Stimulated activated CD8-positive, alpha-beta memory T cell treated with anti-CD3 and anti-CD28 coated beads, Interleukin-4, amount 100 ng/mL, for 48 hours (primary cell): ENCODE measurements around the gene MXRA7.
"Not testable (repeated sequence)": the region's sequence is repeated elsewhere in the genome, so short reads cannot be mapped to it uniquely, and the experiment has no call there.

ENCODE experiments used
- DNase-seq: peaks from one replicate; pipeline ENCODE4 v3.0.0-alpha.2; 2020

Gene MXRA7

DNA sequence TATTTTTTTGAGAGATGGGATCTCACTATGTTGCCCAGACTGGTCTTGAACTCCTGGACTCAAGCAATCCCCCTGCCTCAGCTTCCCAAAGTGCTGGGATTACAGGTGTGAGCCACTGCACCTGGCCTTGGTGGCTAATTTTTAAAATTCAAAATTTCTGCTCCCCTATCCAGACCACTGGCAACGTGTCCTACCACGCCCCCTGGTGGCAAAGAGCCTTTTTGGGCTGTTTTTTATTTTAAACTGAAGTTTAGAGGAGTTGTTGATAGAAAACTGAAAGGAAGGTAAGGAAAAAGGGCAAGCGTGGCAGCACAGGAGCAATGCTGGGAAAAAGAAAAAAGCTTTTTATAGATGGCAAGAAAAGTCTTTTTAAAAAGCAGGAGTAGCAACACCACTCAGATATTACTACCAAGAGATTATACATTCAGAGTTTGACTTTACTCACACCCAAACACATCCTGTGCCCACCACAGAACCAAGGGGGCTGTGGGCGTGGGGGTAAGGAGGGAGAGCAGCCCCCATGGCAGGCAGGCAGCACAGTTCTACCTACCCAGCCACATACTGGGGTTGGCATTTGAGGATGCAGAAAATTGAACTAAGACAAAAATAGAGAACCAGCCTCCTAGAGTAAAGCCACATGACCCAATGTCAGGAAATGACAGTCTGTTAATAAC lies 4.2 kb upstream of the MXRA7 start:
- peak; percentile 93 for DNase-seq

DNA sequence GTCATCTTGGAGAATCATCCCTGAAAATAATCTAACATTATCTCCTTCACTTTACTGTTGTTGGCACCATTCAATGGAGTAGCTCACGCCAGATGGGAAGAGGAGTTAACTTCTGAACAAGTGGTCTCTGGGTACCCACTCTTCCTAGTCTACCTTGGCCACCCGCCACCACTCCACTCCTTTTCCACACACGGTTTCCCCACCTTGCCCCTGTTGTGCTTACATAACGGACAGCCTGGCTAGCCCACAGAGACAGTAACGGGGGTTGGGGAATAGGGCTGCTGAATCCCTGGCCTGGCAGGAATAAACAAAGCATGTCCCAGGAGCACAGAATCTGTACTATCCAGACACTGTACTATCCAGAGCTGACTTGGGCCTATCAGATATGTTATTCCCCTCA lies 3.6 kb upstream of the MXRA7 start:
- DNase-seq, result no peak

DNA sequence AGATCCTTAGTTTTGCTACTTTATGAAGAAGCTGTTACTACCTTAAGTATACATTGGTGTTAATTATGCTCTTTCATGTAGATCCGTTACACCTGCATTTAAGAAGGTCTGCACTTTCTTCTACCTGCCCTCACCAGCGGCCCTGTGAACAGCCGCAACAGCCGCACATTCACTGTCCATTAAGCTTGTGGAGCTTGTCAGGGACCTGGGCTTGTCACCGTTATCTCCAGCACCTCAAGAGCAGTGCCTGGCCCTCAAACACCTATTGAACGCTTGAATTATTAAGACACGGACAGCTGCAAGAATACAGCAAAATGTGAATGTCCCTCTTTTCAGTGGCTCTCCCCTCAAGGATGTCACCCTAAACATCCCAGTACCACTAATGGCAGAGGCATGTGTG lies 3.0 kb upstream of the MXRA7 start:
- DNase-seq, result no peak

DNA sequence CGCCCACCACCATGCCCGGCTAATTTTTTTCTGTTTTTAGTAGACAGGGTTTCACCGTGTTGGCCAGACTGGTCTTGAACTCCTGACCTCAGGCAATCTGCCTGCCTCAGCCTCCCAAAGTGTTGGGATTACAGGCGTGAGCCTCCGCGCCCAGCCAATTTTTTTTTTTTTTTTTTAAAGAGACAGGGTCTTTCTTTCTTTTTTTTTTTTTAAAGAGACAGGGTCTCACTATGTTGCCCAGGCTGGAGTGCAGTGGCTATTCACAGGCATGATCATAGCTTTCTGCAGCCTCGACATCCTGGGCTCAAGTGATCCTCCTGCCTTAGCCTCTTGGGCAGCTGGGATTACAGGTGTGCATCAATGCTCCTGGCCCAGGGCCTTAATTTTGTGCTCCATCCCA lies 1.6 kb upstream of the MXRA7 start:
- not testable (repeated sequence) for DNase-seq

DNA sequence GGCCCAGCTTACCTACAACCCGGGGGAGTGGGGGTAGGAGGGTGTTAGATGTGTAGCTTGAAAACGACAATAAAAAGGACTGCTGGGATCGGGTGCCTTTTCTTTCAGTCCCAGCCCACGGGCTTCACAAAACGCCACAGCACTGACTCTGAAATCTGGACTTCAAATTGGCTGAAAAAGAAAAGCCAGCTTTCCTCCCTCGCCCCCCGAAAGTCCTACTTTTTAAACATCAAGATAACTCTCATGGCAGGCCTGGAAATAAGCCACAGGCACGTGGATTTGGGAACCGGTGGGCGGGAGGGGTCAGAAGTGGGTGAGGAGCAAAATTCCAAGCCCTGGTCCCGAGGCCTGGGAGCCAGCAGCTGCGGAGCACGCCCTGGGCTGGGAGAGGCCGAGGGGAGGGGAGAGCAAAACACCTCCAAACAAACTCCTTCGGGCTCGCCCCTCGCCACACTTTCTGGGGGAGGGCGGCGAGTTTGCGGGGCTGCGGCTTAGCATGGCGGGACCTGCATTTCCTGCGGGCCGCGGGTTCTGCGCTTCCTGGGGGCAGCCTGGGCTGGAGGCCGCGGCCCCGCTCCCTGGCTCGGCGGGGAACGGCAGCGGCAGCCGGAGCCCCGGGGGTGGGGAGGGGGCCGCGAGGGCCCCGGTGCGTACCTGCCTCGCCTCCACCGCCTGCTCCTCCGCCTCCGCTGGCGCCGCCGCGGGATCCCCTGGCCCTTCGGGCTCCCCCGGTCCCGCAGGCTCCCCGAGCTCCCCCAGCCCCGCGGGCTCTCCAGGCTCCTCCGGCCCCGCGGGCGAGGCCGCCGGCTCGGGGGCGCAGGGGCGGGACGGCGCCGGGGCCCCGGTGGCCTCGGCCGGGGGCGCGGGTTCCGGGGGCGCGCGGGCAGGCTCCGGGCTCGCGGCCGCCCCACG lies 558 bp downstream of the MXRA7 start:
- DNase-seq, result not testable (repeated sequence)

DNA sequence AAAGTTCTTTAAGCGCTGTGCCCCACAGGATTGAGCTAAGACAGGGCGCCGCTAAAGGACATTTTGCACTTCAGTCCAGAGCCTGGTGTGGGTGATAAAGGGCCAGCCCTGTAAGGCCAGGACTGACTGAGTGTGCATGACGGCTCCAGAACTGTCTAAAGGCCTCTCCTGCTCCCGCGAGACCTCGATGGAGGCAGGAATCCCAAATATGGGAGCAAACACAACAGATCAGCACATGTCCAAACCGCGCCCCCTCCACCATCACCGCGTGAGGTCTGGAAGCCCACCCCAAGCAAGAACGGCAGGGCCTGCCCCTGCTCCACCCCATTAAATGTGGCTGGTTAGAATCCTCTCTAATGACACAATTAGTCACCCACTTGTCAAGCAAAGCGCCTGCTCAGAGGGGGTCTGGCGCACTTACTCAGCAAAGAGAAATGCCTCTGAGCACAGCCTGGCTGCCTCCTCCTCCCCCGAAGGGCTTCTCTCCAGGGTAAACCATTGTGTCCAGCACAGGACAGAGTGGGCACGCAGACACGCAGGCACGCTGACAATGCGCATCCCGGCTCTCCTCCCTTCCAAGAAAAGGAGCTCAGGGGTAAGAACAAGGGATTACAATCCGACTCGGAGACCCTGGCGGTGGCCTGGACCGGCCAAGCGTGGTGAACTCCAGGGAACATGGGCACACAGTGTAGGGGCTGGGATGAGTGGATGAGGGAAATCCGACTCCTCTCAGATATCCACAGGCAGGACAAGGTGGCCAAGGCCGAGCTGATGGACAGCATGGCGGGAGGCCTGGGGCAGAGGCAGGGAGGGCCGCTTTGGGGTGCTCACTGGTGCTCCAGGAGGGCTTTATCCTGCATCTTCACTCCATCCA lies 1.5 kb downstream of the MXRA7 start:
- no peak for DNase-seq

DNA sequence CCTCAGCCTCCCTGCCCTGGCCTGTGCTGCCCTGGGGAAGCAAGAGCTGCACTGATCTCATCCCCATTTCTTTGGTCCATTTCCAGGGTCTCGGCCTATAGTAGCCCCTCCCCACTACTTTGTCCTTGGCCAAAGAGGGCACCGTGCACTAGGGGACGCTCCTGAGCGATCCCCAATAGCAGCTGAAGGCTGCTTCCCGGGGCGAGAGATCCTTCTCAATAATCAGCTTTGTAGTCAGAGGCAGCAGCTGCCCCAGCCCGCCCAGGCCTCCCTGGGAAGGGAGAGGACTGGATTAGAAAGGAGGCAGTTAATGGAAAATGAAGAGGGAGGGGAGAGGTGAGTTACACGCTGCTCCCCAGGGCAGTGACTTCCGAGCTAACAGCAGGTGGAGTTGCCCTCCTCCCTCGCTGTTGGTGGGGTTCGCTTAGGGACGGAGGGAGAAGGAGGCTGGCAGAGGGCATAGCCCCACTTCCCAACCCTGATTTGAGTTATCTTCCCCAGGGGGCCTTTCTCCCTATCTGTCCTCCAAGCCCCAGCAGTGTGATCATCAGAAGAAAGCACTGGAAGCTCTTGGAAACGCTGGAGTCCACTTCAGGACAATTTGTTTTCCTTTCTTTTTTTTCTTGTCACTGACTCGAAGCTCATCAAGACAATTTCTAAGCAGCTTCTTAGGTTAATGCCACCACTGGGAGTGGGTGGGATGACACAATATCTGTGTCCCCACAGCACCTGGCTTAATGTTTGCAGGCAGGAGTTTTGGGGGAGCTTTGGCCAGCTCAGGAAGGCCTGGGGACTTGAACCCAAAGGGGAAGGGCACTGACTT lies 2.6 kb downstream of the MXRA7 start:
- DNase-seq, result no peak

DNA sequence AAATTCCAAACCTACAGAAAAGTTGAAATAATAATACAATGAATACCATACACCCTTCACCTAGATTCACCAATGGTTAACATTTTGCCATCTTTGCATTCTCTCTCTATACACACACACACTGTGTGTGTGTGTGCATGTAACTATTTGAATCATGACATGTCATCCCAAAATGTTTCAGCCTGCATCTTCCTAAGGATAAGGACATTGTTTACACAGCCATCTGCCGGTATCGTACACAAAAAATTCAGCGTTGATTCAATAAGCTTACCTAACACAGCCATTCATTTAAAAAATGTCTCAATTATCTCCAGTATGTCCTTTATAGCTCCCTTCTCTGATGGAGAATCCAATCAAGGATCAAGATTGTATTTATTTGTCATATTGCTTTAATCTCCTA lies 3.9 kb downstream of the MXRA7 start:
- no peak for DNase-seq

DNA sequence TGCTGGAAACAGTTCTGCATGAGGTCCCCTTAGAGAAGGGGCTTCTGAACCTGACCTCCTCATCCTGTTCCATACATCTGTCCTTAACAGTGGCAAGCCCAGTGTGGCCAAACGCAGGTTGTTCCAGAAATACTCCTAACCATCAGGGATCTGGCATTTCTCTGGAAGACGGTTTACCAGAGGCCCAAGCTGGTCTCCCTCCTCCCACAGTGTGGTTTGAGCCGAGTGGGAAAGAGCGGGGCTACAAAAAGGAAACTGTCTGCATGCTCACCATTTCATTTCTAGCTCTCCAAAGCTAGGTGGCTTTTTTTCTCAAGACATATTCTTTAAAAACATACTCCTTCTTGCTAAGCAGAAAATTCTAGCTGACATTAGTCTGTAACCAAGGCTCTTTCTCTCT lies 6.0 kb downstream of the MXRA7 start:
- no peak for DNase-seq

DNA sequence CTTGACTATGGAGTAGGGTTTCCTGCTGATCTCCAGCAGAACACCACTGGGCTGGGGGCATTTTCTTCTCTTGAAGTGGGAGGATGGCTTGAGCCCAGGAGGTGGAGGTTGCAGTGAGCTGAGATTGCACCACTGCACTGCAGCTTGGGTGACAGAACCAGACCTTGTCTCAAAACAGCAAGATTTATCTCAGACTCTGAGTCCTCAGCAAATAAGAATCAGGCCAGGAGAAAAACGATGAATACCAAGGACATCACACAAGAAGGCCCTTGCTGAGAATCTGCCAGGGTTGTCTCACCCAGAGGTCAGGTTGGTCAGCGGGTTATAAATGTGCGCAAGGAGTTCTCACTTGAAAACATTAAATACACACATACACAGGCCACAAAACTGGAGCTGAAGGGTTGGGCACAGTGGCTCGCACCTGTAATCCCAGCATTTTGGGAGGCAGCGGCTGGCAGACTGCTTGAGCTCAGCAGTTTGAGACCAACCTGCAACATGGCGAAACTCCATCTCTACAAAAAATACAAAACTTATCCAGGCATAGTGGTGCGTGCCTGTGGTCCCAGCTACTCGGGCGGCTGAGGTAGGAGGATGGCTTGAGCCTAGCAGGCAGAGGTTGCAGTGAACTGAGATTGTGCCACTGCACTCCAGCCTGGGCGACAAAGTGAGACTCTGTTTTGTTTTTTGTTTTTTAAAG lies 7.7 kb downstream of the MXRA7 start:
- DNase-seq, result no peak

DNA sequence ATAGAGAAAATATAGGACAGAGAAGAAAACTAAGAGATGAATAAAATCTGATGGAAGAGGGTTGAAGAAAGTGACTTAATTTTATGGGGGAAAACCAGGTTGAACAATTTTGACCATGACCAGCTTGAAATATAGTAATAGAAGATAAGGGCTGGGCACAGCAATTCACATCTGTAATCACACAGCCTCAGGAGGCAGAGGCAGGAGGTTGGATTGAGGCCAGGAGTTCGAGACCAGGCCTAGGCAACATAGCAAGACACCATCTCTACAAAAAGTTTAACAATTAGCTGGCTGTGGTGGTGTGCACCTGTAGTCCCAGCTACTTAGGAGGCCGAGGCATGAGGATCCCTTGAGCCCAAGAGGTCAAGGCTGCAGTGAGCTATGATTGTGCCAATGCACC lies 8.7 kb downstream of the MXRA7 start:
- DNase-seq, result no peak

DNA sequence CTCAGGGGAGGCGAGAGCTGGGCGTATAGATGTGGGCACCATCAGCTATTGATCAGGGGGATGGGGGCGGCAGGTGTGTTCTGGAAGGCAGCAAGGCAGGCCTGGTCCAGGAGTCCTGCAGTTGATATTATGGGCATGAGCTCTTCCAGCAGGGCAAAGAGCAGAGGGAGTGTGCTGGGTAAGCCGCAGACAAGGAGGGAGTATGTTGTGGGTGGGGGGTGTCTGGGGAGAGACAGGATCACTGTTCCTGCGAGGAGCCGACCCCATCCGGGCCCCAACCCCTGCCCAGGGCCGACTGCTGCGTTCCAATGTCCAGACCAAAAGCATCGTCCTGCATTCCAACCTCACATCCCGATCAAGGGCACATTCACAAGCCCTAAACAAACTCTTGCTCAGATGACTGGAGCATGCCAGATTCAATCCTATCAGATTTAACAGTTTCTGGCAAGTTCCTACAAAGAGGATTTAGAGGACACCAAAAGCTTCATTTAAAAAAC lies 9.2 kb downstream of the MXRA7 start:
- no peak for DNase-seq

DNA sequence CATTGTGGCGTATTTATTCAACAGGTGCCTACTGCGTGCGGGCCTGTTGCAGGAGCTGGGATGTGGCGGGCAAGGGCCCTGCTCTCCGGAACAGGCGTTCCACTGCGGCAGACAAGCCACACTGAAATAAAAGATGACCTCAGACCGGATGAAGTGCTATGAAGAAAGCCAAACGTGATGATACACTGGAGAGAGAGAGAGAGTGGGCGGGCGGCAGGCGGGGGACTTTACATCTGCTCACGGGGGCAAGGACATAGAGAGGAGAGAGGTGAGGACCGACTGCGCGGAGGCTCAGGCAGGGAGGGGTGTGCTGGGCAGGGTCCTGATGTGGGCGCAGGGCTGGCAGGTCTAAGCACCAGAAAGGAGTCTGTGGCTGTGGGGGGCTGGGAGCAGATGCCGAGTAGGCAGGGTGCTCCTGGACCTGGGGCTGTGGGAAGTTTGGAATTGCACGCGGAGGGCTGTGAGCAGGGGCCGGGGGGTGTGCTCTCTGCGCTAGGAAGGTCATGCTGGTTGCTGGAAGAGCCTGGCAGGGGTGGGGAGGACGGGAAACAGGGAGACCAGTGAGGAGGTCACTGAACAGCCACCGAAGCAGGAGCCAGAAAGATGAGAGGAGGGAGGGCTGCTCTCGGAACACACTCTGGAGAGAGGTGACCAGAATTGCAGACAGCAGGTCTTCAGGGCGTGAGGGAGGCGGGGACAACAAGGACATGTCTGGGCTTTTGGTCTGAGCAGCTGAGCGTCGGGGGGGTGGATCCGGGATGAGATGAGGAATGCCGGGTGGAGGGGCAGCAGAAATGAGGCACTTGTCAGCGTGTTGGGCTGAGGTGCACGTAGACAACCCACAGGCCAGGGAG lies 9.9 kb downstream of the MXRA7 start:
- no peak for DNase-seq

DNA sequence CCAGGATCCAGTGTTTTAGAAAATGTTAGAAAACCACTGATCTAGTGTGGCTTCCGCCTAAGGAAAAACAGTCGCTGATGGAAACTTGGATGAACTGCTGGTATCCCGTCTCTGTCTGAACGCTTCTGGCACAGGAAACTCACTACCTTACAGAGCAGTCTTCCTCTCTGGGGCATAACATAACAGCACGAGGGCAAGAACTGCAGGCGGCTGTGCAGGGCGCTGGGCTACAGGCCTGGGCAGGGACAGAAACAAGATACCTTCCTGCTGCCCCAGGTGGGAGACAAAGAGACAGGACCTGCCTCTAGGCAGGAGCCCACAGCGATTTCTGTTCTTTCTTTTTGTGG lies 10.5 kb downstream of the MXRA7 start:
- DNase-seq, result no peak

DNA sequence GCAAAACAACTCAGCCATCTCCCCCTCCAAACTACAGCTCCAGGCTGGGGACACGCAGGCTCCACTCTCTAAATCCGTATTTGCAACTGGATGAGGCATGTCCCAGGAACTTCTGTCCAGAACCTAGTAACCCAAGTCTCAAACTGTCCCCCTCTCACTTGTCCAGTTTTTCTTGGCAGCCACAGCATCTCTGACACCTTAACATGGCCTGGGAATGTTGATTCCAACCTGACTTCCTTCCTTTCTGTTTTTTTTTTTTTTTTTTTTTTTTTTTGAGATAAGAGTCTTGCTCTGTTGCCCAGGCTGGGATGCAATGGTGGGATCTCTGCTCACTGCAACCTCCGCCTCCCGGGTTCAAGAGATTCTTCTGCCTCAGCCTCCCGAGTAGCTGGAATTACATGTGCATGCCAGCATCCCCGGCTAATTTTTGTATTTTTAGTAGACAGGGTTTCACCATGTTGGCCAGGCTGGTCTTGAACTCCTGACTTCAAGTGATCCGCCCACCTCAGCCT lies 12.2 kb downstream of the MXRA7 start:
- not testable (repeated sequence) for DNase-seq

DNA sequence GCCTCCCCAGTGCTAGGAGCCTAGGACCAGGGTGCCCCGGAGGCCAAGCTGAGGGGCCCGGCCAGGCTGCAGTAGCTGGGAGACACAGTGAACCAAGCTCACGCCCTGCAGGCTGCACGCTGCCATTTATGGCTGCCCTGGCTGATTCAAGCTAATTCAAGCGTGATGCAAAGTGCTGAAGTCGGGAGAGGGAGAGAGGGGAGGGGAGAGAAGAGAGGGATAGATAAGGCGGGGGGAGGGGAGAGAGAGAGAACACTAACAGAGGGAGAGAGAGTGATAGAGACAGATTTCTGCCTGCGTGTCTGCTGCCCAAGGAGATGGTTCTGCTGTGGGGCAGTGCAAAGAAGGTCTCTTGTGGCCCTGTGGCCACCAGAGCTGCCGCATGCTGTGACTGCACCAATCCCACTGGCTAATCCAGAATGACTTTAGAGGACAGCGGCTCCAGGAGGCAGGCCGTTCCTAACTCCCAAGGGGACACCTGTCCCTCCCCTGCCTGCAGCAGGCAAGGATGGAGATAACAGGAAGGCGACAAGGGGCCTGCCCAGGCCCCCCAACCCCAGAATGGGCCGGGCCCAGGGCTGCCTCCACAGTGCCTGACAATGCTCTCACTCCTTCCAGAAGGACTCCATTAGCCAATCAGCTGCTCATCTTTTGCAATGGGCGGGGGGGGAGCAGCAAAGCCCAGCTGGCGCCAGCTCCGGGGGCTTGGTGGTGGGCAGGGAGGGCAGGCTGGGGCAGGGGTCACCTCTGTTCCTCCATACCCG lies 12.9 kb downstream of the MXRA7 start:
- DNase-seq, result no peak

DNA sequence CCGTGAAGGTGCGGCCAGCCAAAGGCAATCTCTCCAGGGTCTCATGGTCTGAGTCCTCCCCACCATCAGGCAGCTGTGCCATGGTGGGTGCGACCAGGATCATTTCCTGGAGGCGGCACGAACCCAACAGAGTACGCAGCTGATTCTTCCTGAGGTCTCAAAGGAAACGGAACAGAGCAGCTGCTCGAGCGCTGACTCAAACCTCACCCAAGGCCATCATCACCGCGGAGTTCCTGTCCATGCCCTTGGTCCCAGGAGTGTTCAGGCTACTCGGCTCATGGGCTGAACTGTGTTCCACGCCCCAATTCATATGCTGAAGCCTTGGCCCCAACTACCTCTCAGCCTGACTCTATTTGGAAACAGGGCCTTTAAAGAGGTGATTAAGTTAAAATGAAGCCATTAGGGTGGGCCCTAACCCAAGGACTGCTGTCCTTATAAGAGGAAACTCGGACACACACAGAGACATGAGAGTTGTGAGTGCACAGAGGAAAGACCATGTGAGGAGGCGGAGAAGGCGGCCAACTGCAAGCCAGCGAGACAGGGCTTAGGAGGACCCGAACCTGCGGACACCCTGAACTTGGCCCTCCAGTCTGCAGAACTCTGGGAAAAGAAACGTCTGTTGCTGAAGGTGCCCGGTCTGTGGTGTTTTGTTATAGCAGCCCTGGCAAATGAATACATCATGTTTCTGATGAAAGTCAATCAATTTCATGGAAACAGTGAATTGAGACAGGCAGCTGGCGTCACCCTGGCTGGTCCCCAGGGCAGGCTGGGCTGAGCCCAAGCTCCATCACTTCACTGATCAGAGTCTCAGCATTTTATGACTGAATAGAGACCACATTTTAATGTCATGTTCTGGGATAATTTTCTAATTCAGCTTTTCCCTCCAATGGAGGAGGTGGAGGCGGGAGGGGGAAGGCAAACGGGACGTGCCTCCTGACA lies 13.7 kb downstream of the MXRA7 start:
- DNase-seq, result no peak

DNA sequence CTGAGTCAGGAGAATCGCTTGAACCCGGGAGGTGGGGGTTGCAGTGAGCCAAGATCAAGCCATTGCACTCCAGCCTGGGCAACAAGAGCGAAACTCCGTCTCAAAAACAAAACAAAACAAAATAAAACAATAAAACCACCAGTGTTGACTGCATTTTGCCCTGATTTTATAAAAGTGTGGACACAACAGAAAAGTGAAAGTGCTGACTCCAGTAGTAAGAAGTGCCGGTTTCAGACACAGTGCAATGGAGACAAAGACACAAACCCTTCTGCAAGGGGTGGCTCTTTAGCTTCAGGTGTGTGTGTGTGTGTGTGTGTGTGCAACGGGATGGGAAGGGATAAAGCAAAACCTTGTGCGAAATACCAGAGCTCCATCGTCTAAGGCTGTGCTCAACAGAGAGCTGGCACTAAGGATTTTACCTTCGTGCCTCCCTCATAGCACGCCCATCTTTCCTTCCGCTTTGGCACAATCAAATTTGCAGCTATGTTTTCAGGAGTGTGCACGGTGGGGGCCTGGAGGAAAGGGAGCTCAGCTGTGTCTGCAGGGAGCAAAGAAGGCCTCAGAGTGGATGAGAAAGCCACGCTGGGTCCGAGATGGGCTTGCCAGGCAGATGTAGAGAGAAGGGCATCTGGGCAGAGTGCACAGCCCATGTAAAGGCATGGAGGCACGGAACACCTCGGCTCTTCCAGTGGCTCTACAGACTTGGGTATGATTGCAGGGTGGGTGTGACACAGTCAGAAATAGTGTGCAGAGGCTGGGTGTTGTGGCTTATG lies 15.5 kb downstream of the MXRA7 start:
- DNase-seq, result no peak
